Astrocyte (in vitro differentiated cells and primary cell): ENCODE data around the gene PRKACA.

Experiments
- CTCF ChIP-seq: IDR thresholded peaks from 2 replicates; pipeline ENCODE4 v1.5.1; 2011; ENCODE audit warnings: low read depth, mild to moderate bottlenecking, inconsistent platforms, low read length, moderate library complexity; ENCODE audit not compliant: insufficient read depth
- EZH2 ChIP-seq: IDR thresholded peaks from 2 replicates; pipeline ENCODE4 v1.6.1; 2012; ENCODE audit warnings: mild to moderate bottlenecking, low read length, inconsistent platforms; ENCODE audit not compliant: insufficient read depth

GRCh38 chr19:14135985-14136508, 18.5 kb upstream of the PRKACA start:
- TF ChIP-seq CTCF: no peak
- no peak for TF ChIP-seq EZH2
